ENCODE data around the gene ZBTB7C. TPM values are rescaled to one million over a fixed set of nuclear protein-coding genes. Genes with fewer than 3 reads are reported as not detected.

ZBTB7C gene
- total RNA-seq, 1 experiment from 2014 or later, result 0.33 TPM

DNA sequence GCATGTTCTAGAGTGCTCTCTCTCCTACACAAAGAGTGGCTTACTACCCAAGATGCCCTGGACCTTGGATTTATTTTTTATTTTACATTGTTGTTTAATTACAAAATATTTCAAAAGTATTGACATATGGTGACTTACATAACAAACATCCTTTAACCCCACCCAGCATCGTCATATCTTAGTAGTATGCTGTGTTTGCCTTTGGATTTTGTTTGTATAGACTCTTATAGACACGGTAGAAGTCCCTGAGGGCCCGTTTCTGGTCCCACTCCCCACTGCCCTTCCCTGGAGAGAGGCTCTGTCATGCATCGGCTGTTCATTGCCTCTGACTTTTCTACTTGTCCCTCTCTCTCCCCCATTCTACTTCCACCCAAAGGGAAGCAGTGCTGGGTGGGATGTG is 112.0 kb downstream of the ZBTB7C start:
- Histone ChIP-seq H2BK12ac (ENCODE audit: insufficient read length, low read depth, low read length) (no peak overlapping the region), H2BK5ac (ENCODE audit: insufficient read length, low read length) (no peak overlapping the region), H3K18ac (ENCODE audit: insufficient read length, low read depth, low read length) (no peak overlapping the region), H2BK120ac (ENCODE audit: low read depth, low read length, poor library complexity, severe bottlenecking) (no peak overlapping the region), H3K9ac (ENCODE audit: extremely low read depth, insufficient read length, low read length) (no peak overlapping the region), H4K91ac (ENCODE audit: insufficient read length, low read depth, low read length) (no peak overlapping the region), H3K27ac (ENCODE audit: insufficient read length, low read depth, low read length) (no peak overlapping the region), H2AK5ac (ENCODE audit: insufficient read length, low read length) (no peak overlapping the region), H2AFZ (ENCODE audit: low read length) (no peak overlapping the region), H3K79me2 (ENCODE audit: insufficient read depth, low read length) (no peaks in the 10 kb centered on the region), H3K79me1 (ENCODE audit: insufficient read depth, low read depth, low read length, poor library complexity, severe bottlenecking) (no peaks in the 10 kb centered on the region), H3K4me2 (ENCODE audit: insufficient read depth, insufficient read length, low read length) (no peak overlapping the region), H4K20me1 (ENCODE audit: control insufficient read depth, insufficient read depth, insufficient read length) (no peaks in the 10 kb centered on the region), H4K8ac (replicated peaks; ENCODE audit: insufficient read length, low read depth, low read length) (no peak overlapping the region), H3K9me3 (ENCODE audit: control insufficient read depth, low read depth, low read length) (no peaks in the 10 kb centered on the region), H3K23me2 (ENCODE audit: insufficient read length, low read depth, low read length, poor library complexity, severe bottlenecking) (no peaks in the 10 kb centered on the region), H3K27me3 (ENCODE audit: insufficient read depth, low read length) (no peaks in the 10 kb centered on the region), H2BK15ac (ENCODE audit: low read depth, low read length) (no peak overlapping the region), H3K4ac (ENCODE audit: low read depth, low read length) (no peak overlapping the region), H3T11ph (ENCODE audit: low read length) (no peak overlapping the region), H3K14ac (ENCODE audit: insufficient read depth, low read length) (no peak overlapping the region), H2BK20ac (ENCODE audit: low read depth, low read length, poor library complexity, severe bottlenecking) (no peak overlapping the region), H3K23ac (ENCODE audit: insufficient read length, low read depth, low read length) (no peak overlapping the region), H3K56ac (ENCODE audit: insufficient read length, low read depth, low read length) (no peak overlapping the region), H4K5ac (ENCODE audit: insufficient read length, low read depth, low read length) (no peak overlapping the region), H3K4me1 (ENCODE audit: insufficient read depth, low read length) (peaks cover 6% of the 10 kb centered on the region; the same call in 1 of the 2 replicates)
- TF ChIP-seq CTCF (conservative IDR thresholded peaks at IDR 0.05), result no peak
- H3K4me3 Mint-ChIP-seq, result no peak overlapping the region
- no peak overlapping the region for H3K27ac Mint-ChIP-seq
- no peaks in the 10 kb centered on the region; a peak in 1 of 5 replicates for H3K9me3 Mint-ChIP-seq
- H3K36me3 Mint-ChIP-seq (ENCODE audit: insufficient read depth in 1 of 3, low read depth in 3 of 3), result no peaks in the 10 kb centered on the region
- peaks cover 19 to 36% of the 10 kb centered on the region in 2 experiments for H3K4me1 Mint-ChIP-seq
- no peak for DNase-seq
- H3K27me3 Mint-ChIP-seq (ENCODE audit: low read depth), result peaks cover 3% of the 10 kb centered on the region; the same call in 1 of the 2 replicates
- no CpG with 5 or more reads among the region's 4 CpGs for whole genome bisulfite sequencing (ENCODE audit: extremely low coverage, insufficient read length, low lambda C conversion rate)

Data from H9 (cell line).